Measurements from ENCODE around the gene MFN2.

DNA sequence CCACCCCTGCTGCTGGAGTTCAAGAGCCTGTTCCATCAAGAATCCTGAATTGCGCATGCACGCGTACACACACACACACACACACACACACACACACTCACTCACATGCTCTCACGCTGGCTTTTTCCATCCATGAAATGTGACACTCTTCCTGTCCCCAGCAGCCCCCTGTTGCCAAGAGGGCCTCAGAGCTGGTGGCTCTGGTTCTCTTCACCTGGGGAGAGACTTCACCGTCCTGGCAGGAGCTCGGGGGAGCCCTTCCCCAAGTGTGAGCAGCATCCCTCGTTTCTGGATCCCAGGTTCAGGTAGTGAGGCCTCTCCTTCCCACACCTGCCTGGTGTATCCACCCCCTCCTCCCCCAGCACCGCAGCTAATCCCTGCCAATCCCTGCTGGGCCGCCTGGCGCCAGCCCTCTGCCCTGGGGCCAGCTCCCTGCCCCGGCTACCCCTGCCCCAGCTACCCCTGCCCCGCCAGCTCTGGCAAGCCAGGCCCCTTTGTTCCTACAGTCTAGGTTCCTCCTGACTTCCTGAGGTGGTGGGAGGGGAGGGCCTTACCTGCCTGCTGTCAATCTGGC lies 35.8 kb upstream of the MFN2 start:
- TF ChIP-seq, protein P1, sequence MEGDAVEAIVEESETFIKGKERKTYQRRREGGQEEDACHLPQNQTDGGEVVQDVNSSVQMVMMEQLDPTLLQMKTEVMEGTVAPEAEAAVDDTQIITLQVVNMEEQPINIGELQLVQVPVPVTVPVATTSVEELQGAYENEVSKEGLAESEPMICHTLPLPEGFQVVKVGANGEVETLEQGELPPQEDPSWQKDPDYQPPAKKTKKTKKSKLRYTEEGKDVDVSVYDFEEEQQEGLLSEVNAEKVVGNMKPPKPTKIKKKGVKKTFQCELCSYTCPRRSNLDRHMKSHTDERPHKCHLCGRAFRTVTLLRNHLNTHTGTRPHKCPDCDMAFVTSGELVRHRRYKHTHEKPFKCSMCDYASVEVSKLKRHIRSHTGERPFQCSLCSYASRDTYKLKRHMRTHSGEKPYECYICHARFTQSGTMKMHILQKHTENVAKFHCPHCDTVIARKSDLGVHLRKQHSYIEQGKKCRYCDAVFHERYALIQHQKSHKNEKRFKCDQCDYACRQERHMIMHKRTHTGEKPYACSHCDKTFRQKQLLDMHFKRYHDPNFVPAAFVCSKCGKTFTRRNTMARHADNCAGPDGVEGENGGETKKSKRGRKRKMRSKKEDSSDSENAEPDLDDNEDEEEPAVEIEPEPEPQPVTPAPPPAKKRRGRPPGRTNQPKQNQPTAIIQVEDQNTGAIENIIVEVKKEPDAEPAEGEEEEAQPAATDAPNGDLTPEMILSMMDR (conservative IDR thresholded peaks at IDR 0.05; ENCODE audit: low read depth in 2 of 2): no peak
- TF ChIP-seq POLR2AphosphoS5 (IDR thresholded peaks at IDR 0.05; ENCODE audit: low read depth): no peak
- TF ChIP-seq EZH2phosphoT487 (IDR thresholded peaks at IDR 0.05; ENCODE audit: unreplicated experiment): no peak
- TF ChIP-seq, protein P2, sequence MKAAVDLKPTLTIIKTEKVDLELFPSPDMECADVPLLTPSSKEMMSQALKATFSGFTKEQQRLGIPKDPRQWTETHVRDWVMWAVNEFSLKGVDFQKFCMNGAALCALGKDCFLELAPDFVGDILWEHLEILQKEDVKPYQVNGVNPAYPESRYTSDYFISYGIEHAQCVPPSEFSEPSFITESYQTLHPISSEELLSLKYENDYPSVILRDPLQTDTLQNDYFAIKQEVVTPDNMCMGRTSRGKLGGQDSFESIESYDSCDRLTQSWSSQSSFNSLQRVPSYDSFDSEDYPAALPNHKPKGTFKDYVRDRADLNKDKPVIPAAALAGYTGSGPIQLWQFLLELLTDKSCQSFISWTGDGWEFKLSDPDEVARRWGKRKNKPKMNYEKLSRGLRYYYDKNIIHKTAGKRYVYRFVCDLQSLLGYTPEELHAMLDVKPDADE (IDR thresholded peaks at IDR 0.05): no peak
- TF ChIP-seq, protein P3, sequence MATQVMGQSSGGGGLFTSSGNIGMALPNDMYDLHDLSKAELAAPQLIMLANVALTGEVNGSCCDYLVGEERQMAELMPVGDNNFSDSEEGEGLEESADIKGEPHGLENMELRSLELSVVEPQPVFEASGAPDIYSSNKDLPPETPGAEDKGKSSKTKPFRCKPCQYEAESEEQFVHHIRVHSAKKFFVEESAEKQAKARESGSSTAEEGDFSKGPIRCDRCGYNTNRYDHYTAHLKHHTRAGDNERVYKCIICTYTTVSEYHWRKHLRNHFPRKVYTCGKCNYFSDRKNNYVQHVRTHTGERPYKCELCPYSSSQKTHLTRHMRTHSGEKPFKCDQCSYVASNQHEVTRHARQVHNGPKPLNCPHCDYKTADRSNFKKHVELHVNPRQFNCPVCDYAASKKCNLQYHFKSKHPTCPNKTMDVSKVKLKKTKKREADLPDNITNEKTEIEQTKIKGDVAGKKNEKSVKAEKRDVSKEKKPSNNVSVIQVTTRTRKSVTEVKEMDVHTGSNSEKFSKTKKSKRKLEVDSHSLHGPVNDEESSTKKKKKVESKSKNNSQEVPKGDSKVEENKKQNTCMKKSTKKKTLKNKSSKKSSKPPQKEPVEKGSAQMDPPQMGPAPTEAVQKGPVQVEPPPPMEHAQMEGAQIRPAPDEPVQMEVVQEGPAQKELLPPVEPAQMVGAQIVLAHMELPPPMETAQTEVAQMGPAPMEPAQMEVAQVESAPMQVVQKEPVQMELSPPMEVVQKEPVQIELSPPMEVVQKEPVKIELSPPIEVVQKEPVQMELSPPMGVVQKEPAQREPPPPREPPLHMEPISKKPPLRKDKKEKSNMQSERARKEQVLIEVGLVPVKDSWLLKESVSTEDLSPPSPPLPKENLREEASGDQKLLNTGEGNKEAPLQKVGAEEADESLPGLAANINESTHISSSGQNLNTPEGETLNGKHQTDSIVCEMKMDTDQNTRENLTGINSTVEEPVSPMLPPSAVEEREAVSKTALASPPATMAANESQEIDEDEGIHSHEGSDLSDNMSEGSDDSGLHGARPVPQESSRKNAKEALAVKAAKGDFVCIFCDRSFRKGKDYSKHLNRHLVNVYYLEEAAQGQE (IDR thresholded peaks at IDR 0.05; ENCODE audit: unreplicated experiment): no peak
- no peak for TF ChIP-seq EZH2 (IDR thresholded peaks at IDR 0.05; ENCODE audit: low read depth, unreplicated experiment)
- TF ChIP-seq ZNF114 (CRISPR knock-in tag; IDR thresholded peaks at IDR 0.05): no peak
- no peak for TF ChIP-seq CREB1 (CRISPR knock-in tag; IDR thresholded peaks at IDR 0.05; ENCODE audit: low read depth)
